Islet precursor cell (in vitro differentiated cells): Measurements from ENCODE around the gene ROM1.
"Not testable (repeated sequence)": the region's sequence is repeated elsewhere in the genome, so short reads cannot be mapped to it uniquely, and the experiment has no call there.

Experiments
- DNase-seq: peaks from one replicate; pipeline ENCODE4 v3.0.0-alpha.2; 2018

ROM1 gene, protein sequence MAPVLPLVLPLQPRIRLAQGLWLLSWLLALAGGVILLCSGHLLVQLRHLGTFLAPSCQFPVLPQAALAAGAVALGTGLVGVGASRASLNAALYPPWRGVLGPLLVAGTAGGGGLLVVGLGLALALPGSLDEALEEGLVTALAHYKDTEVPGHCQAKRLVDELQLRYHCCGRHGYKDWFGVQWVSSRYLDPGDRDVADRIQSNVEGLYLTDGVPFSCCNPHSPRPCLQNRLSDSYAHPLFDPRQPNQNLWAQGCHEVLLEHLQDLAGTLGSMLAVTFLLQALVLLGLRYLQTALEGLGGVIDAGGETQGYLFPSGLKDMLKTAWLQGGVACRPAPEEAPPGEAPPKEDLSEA

GRCh38 chr11:62612366-62613290, at the start of gene ROM1, which contains the start of gene EML3:
Gene ROM1 (plus strand): TSS chr11:62613257. CDS start chr11:62613282, 25 bp downstream.
Gene EML3 (minus strand): TSS chr11:62612775. CDS start chr11:62612457, 318 bp downstream.
- peak; percentile 97 for DNase-seq

DNA sequence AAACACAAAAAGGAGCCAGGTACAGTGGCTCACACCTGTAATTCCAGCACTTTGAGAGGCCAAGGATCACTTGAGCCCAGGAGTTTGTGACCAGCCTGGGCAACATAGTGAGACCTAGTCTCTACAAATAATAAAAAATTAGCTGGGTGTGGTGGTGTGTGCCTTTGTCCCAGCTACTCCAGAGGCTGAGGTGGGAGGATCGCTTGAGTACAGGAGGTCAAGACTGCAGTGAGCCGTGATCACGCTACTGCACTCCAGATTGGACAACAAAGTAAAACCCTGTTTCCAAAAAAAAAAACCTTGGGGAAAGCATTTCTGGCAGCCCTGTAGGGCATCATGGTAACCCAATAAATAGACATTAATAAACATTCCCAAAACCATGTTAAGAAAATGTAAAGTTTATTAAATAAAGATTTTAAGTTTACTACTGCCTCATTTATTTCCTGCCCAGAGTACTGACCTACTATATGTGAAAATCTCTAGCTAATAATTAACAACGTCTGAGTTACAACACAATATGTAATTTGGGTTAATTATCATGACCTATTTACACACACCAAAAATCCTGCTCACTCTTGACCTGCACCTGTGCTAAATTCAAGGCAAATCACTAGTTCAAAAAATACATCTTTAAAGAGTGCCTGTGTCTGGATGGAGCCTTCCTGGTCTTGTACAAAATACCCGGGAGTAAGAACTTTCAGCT, 47.8 kb upstream of the ROM1 start:
- DNase-seq: no peak

- DNase-seq: no peak
Observed at GRCh38 chr11:62566247-62566646, 46.8 kb upstream of the ROM1 start.

DNA sequence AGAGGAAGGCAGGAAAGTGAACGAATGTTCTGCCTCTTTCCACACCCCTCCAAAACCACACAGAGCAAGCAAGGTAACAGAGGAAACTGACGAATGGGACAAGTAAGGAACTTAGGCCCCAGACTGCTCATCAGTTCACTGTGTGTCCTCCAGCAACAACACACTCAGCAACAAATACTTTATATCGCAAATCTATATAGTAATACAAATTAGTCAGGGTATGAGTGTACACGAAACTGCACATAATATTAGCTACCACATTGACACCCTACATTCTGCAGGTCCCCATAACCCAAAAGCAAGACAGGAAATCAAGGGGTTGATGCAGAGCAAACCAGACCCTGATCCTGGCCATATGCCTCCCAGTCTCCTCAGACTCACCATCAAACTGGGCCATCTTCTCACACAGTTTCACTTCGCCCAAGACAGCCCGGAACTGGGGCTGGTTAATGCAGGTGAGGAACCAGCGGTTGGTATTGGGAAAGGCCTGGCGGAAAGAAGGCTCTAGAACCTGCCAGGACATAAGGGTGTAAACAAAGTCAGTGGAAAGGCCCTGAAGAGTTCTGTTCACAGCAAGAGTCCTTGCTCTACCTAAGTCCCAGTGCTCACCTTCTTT, 45.9 kb upstream of the ROM1 start:
- DNase-seq: no peak

- no peak for DNase-seq
Observed at GRCh38 chr11:62569611-62570010, 43.4 kb upstream of the ROM1 start.

DNA sequence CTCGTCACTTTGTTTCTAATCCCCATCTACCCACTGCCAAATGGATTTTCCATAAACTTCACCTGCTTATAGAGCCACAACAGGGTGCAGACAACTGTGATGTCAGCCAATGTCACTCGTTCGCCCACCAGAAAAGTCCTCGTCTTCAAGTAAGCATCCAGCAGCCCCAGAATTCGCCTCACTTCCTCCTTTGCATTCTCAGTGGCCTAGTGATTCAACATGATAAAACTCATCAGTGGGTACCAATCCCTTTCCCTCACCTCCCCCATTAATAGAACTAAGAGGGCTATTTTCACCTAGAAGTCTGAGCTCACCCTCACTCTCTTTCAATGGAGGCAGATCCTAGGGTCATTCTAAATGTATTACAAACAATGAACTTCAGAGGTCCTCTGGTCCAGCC, 42.2 kb upstream of the ROM1 start:
- not testable (repeated sequence) for DNase-seq

GRCh38 chr11:62571493-62571892, 41.6 kb upstream of the ROM1 start:
- DNase-seq: not testable (repeated sequence)

DNA sequence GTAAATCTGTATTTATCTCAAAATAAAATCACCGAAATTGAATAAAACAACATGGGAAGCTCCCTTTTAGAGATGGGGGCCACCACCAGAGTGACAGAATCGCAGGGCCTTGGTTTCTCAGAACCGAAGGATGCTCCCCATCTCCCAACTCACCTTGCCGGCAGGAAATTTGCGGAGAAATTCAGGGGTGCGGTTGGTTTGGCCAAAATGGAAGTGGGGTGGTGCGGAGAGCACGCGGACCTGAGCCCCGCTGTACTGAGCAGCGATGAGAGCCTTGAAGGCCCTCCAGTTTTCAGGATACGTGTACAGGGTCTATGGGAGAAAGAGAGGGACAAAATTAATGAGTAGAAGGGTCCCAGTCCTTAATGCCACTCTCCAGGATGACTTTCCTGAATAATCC, 40.6 kb upstream of the ROM1 start:
- DNase-seq: no peak

DNA sequence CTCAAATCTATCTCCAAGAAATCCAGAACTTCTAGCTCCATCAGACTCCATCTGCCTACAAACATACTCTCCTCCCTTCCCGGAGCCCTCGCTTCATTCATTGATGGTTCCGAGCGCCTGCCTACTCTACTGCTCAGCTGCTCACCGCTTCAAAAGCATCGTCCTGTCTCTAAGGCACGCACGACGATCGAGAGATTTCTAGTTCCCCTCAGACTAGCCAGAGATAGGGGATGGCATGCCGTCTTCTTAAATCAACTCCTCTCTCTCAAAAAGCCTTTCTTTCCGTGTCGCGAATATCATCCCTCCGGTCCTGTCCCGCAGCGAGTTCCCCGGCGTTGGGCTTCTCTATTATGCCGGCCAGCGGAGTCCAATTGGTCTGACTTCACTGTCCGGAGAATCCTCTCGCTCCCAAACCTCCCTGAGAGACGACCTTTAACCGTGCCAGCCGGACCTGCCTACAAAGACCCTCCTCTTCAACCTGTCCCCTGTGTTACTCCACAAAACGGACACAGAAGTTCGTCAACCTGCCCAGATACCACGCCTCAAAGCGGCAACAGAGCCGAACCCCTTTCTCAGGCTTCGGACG, 40.0 kb upstream of the ROM1 start:
- DNase-seq: no peak

DNA sequence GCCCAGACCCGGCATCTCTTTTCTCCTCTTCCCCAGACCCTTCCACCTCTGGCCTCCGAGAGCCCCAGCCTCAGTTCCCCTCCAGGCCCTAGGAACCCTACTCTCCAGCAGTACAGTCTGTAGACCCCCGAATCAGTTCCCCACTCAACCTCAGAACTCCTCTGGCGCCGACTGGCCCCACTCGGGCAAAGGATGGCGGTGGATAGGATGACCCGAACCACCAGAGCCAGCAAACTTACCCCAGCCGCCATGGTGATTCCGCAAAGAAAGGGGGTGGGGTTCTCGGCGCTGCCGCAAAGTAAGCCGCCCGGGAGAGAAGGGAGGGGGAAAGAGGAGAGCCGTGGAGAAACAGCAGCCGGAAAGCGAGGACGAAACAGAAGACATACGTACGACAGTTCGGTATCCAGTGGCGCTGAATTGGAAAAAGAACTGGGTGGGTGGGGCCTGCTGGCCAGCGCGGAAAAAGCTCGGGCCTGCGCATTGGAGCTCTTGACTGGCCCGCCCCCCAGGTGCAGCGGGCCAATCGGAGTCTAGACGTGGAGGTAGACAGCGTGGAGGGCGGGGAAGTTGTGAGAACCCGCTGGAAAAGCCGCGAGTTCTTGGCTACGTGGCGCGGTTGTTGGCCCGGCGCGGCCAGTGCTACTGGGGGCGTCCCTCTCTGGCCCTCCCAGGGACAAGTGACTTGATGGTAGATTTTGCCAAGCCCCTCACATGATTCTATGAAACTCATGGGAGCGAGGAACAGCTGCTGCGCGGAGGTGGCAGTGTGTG, 39.3 kb upstream of the ROM1 start, which contains the start of gene EEF1G:
Gene EEF1G, minus strand, starts transcription at position 300 of the 771 bp plus-strand sequence. Its CDS starts 49 bp downstream, at position 251.
- peak; percentile 100 for DNase-seq

DNA sequence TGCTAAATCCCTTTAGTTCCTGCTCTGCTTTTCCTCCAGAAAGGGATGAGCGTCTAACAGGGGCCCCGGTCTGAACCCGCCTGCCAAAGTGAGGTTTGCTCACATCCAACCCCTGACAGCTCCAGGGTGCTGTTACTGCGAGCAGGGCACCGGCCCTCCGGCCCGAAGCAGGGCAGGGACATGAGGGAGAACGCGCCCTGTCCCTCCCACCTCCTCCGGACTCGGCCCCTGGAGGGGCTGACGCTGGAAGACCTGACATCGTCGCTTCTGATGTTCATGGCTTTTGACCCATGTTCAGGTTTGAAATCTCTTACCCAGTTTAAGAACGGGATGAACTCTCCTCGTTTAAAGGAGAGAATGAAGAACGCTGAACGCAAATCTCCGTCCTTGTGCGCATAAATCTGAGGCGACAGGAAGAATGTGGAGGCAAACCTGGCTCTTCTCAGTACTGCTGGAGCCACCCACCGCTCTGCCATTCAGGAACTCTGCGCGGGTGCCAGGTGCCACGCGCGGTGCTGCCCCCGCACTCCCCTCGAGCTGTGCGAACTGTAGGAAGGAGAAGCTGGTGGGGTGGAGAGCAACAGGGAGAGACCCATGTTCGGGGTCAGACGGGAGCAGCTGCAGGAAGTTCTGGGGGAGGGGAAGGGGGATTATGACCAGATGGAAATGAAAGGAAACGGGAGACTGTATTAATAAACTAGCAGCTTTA, 38.5 kb upstream of the ROM1 start:
- no peak for DNase-seq

DNA sequence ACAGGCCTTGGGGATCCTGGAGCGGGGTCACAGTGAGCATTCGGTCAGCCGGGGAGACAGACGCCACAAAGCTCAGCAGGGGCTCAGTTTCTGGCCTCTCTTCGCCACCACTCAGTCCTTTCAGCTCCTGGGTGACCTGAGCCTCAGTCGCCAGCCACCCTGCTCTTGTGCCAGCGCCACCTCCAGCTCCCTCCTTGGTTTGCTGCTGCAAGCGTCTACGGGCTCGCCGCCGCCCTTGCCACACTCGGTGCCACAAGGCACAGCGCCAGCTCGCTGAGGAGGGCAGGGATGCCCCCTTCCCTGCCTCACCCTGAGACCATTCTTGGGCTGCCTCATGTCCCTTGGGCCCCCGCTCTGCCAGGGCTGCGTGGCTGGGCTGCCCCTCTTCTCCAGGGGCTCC, 37.9 kb upstream of the ROM1 start:
- no peak for DNase-seq

- DNase-seq: no peak
Observed at GRCh38 chr11:62575837-62576236, 37.2 kb upstream of the ROM1 start.

- no peak for DNase-seq
Observed at GRCh38 chr11:62577046-62577714, 35.9 kb upstream of the ROM1 start.

DNA sequence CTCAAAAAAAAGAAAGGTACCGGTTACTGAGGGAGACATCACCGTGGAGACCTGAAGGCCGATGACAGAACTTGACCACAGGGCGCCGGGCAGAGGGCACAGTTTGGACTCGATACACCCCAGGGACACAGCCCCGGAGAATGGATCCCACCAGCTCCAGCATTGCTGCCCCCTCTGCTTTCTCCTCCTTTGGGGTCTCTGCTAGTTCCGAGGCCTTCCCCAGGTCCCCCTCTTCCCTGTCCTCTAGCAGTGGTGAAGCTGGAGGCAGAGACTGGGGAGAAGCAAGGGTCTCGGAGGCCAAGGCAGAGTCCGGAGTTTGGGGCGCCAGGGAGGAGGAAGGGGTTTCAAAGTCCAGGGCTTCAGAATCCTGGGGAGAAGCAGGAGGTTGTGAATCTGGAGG, 34.5 kb upstream of the ROM1 start:
- no peak for DNase-seq

- DNase-seq: no peak
Observed at GRCh38 chr11:62579252-62579651, 33.8 kb upstream of the ROM1 start.

GRCh38 chr11:62580959-62581715, 31.9 kb upstream of the ROM1 start:
- DNase-seq: no peak

- not testable (repeated sequence) for DNase-seq
Observed at GRCh38 chr11:62581735-62582134, 31.3 kb upstream of the ROM1 start.

- DNase-seq: not testable (repeated sequence)
Observed at GRCh38 chr11:62585356-62585755, 27.7 kb upstream of the ROM1 start.
